Ishikawa (cell line): ENCODE measurements around the gene CBARP.

Source experiments
- CEBPB ChIP-seq: IDR thresholded peaks from 2 replicates; pipeline ENCODE4 v1.6.1; 2012
- CREB1 ChIP-seq: IDR thresholded peaks from 2 replicates; pipeline ENCODE4 v1.6.1; 2012; ENCODE audit warnings: low read depth
- EGR1 ChIP-seq: IDR thresholded peaks from 2 replicates; pipeline ENCODE4 v1.6.1; 2012
- EP300 ChIP-seq: IDR thresholded peaks from 2 replicates; pipeline ENCODE4 v1.6.1; 2012; ENCODE audit warnings: borderline replicate concordance
- FOXM1 ChIP-seq: IDR thresholded peaks from 2 replicates; pipeline ENCODE4 v1.6.1; 2012; ENCODE audit warnings: low read depth, borderline replicate concordance
- MAX ChIP-seq: IDR thresholded peaks from 2 replicates; pipeline ENCODE4 v1.6.1; 2012
- NFIC ChIP-seq: IDR thresholded peaks from 2 replicates; pipeline ENCODE4 v1.6.1; 2012
- RAD21 ChIP-seq: IDR thresholded peaks from 2 replicates; pipeline ENCODE4 v1.6.1; 2012; ENCODE audit warnings: low read depth
- TAF1 ChIP-seq: IDR thresholded peaks from 2 replicates; pipeline ENCODE4 v1.6.1; 2012; ENCODE audit warnings: low read depth, mild to moderate bottlenecking
- TCF12 ChIP-seq: IDR thresholded peaks from 2 replicates; pipeline ENCODE4 v1.6.1; 2012; ENCODE audit warnings: low read depth
- TEAD4 ChIP-seq: IDR thresholded peaks from 2 replicates; pipeline ENCODE4 v1.6.1; 2012
- USF1 ChIP-seq: IDR thresholded peaks from 2 replicates; pipeline ENCODE4 v1.6.1; 2012
- YY1 ChIP-seq: IDR thresholded peaks from 2 replicates; pipeline ENCODE4 v1.6.1; 2012; ENCODE audit warnings: low read depth
- ZBTB7A ChIP-seq: IDR thresholded peaks from 2 replicates; pipeline ENCODE4 v1.6.1; 2012; ENCODE audit warnings: low read depth
- TF ChIP-seq, protein P1 (sequence below): IDR thresholded peaks from 2 replicates; pipeline ENCODE4 v1.6.1; 2012; ENCODE audit warnings: low read depth, mild to moderate bottlenecking

The CBARP gene

DNA sequence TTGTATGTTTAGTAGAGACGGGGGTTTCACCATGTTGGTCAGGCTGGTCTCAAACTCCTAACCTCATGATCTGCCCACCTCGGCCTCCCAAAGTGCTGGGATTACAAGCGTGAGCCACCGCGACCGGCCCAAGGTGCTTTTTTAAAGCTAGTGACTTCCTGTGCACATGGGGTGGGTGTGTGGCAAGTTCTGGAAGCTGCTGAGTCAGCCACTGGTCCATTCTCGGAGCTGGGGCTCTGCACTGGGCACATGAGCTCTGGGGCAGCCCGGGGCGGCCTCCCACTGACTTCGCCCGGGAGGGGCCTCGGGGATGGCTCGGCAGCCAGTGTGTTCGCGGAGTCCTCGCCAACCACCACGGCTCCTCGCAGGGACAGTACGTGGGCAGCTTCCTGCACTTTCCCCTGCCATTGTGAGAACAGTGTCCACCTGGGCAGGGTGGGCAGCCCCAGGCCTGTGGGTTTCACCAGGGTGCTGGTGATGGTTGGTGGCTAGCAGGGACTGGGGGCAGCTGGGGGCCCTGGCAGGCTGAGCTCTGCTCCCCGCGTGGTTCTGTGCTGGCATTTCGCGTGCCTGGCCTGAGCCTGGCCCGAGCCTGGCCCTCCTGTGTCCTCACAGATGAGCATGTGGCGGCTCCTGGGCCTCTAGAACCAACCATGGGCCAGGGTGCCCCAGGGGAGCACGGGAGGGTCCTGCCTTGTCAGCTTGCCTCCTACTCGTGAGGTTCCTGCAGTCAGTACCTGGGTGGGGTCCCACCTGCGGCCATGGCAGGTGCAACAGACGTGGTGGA lies 12.2 kb downstream of the CBARP start:
- TF ChIP-seq TCF12, result no peak
- TF ChIP-seq CEBPB, result no peak
- TF ChIP-seq EGR1, result no peak
- no peak for TF ChIP-seq FOXM1
- no peak for TF ChIP-seq NFIC
- TF ChIP-seq, protein P1, sequence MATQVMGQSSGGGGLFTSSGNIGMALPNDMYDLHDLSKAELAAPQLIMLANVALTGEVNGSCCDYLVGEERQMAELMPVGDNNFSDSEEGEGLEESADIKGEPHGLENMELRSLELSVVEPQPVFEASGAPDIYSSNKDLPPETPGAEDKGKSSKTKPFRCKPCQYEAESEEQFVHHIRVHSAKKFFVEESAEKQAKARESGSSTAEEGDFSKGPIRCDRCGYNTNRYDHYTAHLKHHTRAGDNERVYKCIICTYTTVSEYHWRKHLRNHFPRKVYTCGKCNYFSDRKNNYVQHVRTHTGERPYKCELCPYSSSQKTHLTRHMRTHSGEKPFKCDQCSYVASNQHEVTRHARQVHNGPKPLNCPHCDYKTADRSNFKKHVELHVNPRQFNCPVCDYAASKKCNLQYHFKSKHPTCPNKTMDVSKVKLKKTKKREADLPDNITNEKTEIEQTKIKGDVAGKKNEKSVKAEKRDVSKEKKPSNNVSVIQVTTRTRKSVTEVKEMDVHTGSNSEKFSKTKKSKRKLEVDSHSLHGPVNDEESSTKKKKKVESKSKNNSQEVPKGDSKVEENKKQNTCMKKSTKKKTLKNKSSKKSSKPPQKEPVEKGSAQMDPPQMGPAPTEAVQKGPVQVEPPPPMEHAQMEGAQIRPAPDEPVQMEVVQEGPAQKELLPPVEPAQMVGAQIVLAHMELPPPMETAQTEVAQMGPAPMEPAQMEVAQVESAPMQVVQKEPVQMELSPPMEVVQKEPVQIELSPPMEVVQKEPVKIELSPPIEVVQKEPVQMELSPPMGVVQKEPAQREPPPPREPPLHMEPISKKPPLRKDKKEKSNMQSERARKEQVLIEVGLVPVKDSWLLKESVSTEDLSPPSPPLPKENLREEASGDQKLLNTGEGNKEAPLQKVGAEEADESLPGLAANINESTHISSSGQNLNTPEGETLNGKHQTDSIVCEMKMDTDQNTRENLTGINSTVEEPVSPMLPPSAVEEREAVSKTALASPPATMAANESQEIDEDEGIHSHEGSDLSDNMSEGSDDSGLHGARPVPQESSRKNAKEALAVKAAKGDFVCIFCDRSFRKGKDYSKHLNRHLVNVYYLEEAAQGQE, result no peak
- TF ChIP-seq YY1, result no peak
- no peak for TF ChIP-seq EP300
- no peak for TF ChIP-seq ZBTB7A
- TF ChIP-seq MAX, result no peak
- TF ChIP-seq USF1, result no peak
- no peak for TF ChIP-seq CREB1
- no peak for TF ChIP-seq RAD21

- TF ChIP-seq NFIC, result no peak
These were observed 13.0 kb downstream of the CBARP start for GRCh38 chr19:1224847-1225246.

DNA sequence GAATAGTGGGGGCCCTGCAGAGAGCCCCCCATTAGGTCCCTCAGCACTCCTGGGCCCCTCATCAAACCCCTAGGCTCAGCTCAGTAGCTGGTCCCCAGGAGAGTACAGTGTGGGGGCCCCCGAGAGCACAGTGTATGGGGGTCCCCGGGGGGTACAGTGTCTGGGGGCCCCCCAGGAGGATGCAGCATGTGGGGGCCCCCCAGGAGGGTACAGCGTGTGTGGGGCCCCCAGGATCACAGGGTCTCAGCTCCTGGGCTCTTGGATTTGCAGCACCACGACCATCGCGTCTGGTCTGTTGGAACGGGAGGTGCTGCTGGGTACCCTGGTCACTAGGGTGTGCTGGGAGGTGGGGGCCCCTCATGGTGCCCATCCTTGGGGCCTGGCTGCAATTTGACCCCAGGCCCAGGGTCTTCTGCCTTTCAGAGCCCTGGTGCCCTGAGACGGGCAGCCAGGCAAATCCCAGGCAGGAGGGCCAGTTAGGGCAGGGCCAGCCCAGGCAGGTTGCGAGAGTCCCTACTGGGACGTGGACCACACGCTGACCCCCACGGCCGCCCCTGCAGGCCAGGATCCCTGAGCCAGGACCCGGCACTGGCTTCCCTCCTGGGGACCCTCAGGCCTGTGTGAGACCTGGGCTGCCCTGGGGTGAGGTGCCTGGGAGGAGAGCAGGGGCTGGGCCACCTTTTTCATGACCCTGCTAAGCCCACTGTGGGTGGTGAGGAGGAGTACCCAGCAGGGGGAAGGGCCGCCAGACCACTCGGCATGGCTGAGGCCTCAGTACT lies 13.6 kb downstream of the CBARP start:
- TF ChIP-seq EP300 (no peak), CREB1 (no peak), FOXM1 (no peak), MAX (no peak), TCF12 (no peak), TAF1 (no peak), TEAD4 (no peak), EGR1 (no peak), RAD21 (no peak)

GRCh38 chr19:1223018-1223855 lies 14.6 kb downstream of the CBARP start:
- TF ChIP-seq ZBTB7A (no peak), USF1 (no peak), RAD21 (peak; percentile 35; the same call in 1 of the 2 replicates), TCF12 (no peak), TEAD4 (no peak)
- TF ChIP-seq, protein P1, result no peak

DNA sequence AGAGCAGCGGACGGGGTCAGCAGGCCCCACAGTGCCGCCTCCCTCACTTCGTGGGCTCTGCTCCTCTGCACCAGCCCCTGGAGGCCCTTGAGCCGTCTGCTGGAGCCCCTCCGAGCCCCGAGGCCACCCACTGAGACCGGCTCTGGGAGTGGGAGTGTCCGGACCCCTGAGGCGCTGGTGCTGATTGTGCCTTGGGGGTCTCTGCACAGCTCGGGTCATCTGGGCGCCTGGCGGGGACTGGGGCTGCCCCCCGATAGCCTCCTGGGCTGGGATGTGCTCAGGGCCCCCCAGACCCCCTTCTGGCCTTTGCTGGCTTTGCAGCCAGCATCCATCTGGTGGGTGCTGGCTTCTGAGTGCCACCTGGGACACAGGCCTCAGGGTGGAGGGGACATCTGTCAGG lies 15.4 kb downstream of the CBARP start:
- TF ChIP-seq, protein P1, result no peak
- TF ChIP-seq CEBPB, result no peak
- no peak for TF ChIP-seq YY1
- TF ChIP-seq ZBTB7A, result no peak
- no peak for TF ChIP-seq TCF12
- no peak for TF ChIP-seq RAD21
- no peak for TF ChIP-seq FOXM1
- TF ChIP-seq USF1, result no peak
- TF ChIP-seq EGR1, result no peak
- TF ChIP-seq NFIC, result no peak
- no peak for TF ChIP-seq TEAD4
- TF ChIP-seq MAX, result no peak
- no peak for TF ChIP-seq TAF1
- TF ChIP-seq CREB1, result no peak
- TF ChIP-seq EP300, result no peak
